K562 treated with DMSO at 1 percent for 48 hours (cell line): ENCODE data around the gene CD2BP2. TPM values are rescaled to one million over a fixed set of nuclear protein-coding genes. Genes with fewer than 3 reads are reported as not detected.

Source experiments
- total RNA-seq: library from RNA; unstranded; fragments of 300-600 nt; gene quantifications from 2 replicates; pipeline ENCODE4 v1.2.3, GENCODE V29; 2022; ENCODE audit warnings: low replicate concordance; ENCODE audit errors: extremely low read depth

Gene CD2BP2
- not detected in 2 replicates for total RNA-seq

GRCh38 chr16:30355144-30355953 lies at the start of gene CD2BP2:
Gene CD2BP2, minus strand, starts transcription at chr16:30355308. Its CDS starts 627 bp downstream, at chr16:30354681.

GRCh38 chr16:30395155-30395991 lies 40.3 kb upstream of the CD2BP2 start, which contains the start of gene ZNF48:
Gene ZNF48, plus strand, starts transcription at chr16:30395420. Its CDS starts 375 bp downstream, at chr16:30395795.

GRCh38 chr16:30382111-30382881 lies 27.2 kb upstream of the CD2BP2 start, which contains the start of gene SEPTIN1:
Gene SEPTIN1, minus strand, starts transcription at chr16:30382561. Its CDS starts 19 bp downstream, at chr16:30382542.

GRCh38 chr16:30374538-30374937 lies 19.4 kb upstream of the CD2BP2 start, which contains the start of gene MYL11:
Gene MYL11, plus strand, starts transcription at chr16:30374802. Its CDS starts 56 bp downstream, at chr16:30374858.

GRCh38 chr16:30370456-30371247 lies 15.5 kb upstream of the CD2BP2 start, which contains the start of gene TBC1D10B:
Gene TBC1D10B, minus strand, starts transcription at chr16:30370494. Its CDS starts 311 bp downstream, at chr16:30370183.

Other genes with a start within 250 kb of the CD2BP2 start
- gene GDPD3, start 241.8 kb downstream of the CD2BP2 start, total RNA-seq, result not detected in 2 replicates
- not detected in 2 replicates for gene MAPK3, start 232.1 kb downstream of the CD2BP2 start, total RNA-seq
- not detected in 2 replicates for gene CORO1A, start 171.7 kb downstream of the CD2BP2 start, total RNA-seq
- gene BOLA2B, start 161.6 kb downstream of the CD2BP2 start, total RNA-seq, result not detected in 2 replicates
- gene SLX1A, start 161.4 kb downstream of the CD2BP2 start, total RNA-seq, result not detected in 2 replicates
- gene SULT1A3, start 156.1 kb downstream of the CD2BP2 start, total RNA-seq, result not detected in 2 replicates
- gene NPIPB13, start 106.8 kb downstream of the CD2BP2 start, total RNA-seq, result not detected in 2 replicates
- not detected in 2 replicates for gene TBC1D10B, start 15.2 kb upstream of the CD2BP2 start, total RNA-seq
- not detected in 2 replicates for gene MYL11, start 19.5 kb upstream of the CD2BP2 start, total RNA-seq
- not detected in 2 replicates for gene SEPTIN1, start 27.3 kb upstream of the CD2BP2 start, total RNA-seq
- not detected in 2 replicates for gene ZNF48, start 40.1 kb upstream of the CD2BP2 start, total RNA-seq
- gene ZNF771, start 52.3 kb upstream of the CD2BP2 start, total RNA-seq, result not detected in 2 replicates
- gene DCTPP1, start 74.7 kb upstream of the CD2BP2 start, total RNA-seq, result not detected in 2 replicates
- not detected in 2 replicates for gene SEPHS2, start 90.6 kb upstream of the CD2BP2 start, total RNA-seq
- not detected in 2 replicates for gene ITGAL, start 117.4 kb upstream of the CD2BP2 start, total RNA-seq
- not detected in 2 replicates for gene ZNF768, start 171.3 kb upstream of the CD2BP2 start, total RNA-seq
- gene ZNF747, start 179.6 kb upstream of the CD2BP2 start, total RNA-seq, result not detected in 2 replicates
- not detected in 2 replicates for gene ZNF764, start 203.1 kb upstream of the CD2BP2 start, total RNA-seq
- not detected in 2 replicates for gene ZNF688, start 216.4 kb upstream of the CD2BP2 start, total RNA-seq
- not detected in 2 replicates for gene ZNF785, start 230.4 kb upstream of the CD2BP2 start, total RNA-seq